Stimulated activated naive CD4-positive, alpha-beta T cell treated with Interleukin-2 at 50 U/mL for 16 hours (primary cell): ENCODE results near the gene APELA.
"Not testable (repeated sequence)": the region's sequence is repeated elsewhere in the genome, so short reads cannot be mapped to it uniquely, and the experiment has no call there.

ENCODE experiments used
- DNase-seq: peaks from one replicate; lab custom pipeline; 2025; lab: John Stamatoyannopoulos, UW

APELA gene

DNA sequence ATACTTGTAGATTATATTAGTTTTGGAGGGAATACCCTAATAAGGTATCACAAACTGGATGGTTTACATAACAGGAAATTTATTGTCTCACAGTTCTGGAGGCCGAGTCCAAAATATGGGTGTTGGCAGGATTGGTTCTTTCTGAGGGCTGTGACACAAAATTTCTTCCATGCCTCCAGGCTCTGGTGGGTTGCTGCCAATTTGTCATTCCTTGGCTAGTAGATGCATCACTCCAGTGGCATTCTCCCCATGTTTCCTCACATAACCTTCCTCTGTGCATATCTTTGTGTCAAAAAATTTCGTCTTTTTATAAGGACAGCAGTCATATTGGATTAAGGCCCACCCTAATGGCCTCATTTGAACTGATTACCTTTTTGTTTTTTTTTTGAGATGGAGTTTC lies 49.3 kb downstream of the APELA start:
- no peak for DNase-seq

DNA sequence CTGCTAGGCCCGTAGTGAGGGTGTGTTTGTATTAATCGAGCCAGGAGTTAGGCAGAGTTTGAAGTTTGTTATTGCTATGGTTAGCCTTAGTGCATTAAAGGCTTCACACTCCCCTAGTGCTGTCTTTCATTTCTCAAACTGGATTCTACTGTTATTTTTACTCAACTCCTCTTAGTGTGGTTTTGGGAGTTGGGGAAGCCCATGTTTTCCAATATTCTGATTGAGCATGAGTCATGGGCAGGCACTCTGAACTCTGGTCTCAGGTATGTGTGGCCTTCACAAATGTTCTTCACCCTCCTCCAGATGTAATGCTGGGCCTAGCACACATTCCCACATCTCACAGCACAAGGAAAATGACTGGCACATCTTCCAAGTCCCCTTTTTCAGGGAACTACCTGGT lies 50.1 kb downstream of the APELA start:
- not testable (repeated sequence) for DNase-seq

DNA sequence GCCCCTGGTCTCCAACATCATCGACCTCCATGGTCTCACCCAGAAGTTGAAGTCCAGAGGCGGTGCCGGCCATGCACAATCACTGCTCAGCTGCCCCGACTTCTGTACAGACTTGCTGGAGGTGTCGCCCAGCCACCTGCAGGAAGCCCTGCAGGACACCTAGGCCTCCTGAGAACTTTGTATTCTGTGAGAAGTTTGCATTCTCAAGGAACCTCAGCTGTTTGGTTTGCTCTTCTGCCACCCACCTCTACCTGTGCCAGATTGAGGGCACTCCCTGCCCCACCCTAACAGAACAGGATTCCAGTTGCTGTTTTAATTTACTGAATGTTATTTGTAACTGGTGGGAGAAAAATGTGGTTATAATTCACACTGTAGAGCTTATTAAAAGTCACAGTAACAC lies 53.7 kb downstream of the APELA start:
- no peak for DNase-seq

DNA sequence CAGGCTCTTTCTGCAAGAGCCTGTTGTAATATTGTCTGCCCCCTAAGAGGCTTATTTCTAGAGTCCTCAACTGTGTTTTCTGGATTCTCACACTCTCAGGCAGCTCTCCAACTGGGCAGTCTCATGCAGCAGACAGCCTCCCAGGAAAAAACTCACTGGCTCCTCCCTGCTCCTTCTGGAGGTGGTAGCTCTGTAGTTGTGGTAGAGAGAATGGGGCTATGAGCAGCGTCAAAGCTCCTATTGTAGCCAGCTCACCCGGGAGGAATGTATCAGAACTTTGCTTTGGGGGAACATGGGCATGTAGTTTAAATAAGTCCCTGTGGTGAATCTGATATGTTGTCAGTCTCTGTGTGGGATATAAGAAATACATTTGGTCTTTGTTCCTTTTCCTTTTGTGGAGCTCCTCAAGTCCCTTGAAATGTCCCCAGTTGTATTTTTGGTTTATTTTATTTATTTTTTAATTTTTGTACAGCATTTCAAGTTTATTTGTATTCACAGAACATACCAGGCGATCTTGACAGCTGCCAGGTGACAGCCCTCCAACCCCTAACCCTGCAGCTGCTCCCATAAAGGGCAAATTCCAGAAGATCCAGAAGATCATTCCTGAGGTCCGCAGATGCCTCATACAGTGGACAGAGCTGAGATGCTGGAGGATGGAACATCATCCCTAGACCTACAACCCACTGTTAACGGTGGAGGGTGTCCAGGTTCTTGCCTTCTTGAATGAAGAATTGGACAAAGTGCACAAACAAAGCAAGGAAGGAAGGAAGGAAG lies 54.8 kb downstream of the APELA start:
- no peak for DNase-seq

DNA sequence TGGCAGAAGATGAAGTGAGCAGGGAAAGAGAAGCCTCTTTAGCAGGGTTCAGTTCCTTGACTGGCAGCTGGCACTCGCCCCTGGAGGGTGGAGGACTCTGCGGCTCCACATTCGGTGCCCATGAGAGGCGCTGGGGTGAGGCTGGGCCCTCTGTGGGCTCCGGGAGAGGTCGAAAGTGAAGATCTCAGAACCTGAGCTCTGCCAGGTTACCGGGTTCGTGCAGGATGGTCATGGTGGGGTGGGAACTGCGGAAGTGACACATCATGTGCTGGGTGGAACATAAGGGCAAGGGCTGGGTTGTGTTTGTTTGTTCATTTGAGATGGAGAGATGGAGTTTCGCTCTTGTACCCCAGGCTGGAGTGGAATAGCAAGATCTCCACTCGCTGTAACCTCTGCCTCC lies 56.3 kb downstream of the APELA start:
- no peak for DNase-seq

DNA sequence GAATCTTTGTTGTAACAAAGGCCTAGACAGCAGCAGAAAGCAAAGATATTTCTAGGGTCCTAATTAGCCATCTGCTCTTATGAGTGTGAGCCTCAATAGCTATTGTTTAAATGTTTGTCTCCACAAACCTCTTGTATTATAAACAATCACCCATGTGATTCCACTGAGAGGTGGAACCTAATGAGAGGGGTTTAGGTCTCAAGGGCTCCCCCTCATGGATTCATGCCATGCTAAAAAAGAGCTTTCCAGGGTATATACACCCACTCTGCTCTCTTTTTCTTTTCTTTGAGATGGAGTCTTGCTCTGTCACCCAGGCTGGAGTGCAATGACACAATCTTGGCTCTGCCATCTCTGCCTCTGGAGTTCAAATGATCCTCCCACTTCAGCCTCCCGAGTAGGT lies 58.4 kb downstream of the APELA start:
- DNase-seq = no peak

DNA sequence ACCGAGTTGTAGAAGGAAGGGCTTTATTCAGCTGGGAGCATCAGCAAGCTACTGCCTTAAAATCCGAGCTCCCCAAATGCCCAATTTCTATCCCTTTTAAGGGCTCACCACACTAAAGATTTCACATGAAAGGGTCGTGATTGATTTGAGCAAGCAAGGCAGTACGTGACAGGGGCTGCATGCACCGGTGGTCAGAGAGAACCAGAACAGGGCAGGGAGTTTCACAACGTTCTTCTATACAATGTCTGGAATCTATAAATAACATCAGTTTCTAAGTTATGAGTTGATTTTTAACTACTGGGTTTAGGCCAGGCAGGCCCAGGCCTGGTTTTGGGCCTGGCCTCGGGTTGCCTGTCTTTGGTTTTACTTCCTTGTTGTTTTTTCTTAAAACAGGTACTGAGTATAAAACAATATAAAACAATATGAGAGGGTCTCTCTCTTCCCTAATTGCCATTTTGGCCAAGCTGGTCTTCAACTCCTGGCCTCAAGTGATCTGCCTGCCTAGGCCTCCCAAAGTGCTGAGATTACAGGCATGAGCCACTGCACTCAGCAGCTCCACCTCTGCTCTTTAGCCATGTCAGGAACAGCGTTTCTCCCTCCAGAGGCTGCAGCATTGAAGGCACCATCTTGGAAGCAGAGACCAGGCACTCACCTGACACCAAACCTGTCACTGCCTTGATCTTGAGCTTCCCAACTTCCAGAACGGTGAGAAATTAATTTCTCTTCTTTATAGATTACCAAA lies 59.1 kb downstream of the APELA start:
- not testable (repeated sequence) for DNase-seq

DNA sequence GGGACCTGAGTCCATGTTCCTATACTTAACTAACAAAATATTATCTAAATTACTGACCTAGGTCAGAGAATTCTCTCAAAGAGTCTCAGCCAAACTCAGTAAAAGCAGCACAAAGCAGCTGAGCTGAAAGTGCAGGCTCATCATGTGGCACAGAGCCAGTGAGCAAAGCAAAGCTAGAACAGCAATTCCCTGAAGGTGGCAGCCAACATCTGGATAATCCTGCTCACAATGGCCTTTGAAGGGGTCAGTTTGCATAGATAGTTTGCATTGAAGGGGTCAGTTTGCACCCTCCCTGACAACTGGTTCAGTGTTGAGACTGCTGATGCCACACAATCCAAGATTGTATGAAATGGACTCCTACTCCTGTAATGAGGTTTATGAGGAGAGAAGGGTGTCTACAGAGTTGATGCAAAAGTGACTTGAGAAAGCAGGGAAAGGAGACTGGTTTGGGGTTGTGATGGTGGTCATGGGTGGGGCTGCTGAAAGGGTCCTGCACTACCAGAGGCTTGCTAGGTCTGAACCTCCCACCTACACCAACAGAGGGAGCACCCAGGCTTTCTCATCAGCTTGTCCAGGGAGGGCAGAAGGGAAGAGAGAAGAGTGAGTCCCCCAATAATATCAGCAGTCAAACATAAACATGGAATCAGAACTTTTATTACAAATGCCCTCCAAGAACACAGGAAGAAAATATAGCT lies 60.7 kb downstream of the APELA start:
- DNase-seq = no peak

DNA sequence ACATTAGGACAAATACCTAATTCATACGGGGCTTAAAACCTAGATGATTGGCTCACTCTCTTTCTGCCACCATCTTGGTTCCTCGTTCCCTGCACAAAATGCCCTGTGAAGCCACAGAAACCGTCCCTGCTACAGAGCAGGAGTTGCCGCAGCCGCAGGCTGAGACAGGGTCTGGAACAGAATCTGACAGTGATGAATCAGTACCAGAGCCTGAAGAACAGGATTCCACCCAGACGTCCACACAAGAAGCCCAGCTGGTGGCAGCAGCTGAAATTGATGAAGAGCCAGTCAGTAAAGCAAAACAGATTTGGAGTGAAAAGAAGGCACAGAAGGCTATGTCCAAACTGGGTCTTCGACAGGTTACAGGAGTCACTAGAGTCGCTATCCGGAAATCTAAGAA lies 66.2 kb downstream of the APELA start:
- no peak for DNase-seq

DNA sequence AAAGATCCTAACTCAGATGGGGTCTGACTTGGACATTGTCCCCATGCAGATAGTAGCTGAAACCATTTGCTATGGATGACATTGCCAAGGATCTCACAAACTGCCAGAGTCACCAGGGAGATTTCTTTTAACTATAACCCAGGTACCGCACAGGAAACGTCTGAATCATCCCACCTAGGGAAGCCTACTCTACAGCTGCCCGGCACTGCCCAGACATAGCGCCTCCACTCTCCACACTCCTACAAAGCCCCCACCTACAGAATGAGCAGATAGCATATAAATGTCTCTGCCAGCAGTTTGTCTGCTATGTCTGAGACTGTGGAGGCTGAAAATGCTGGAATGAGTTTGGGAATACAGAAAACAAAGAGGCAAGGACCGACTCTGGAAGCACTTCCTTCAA lies 68.2 kb downstream of the APELA start:
- no peak for DNase-seq

DNA sequence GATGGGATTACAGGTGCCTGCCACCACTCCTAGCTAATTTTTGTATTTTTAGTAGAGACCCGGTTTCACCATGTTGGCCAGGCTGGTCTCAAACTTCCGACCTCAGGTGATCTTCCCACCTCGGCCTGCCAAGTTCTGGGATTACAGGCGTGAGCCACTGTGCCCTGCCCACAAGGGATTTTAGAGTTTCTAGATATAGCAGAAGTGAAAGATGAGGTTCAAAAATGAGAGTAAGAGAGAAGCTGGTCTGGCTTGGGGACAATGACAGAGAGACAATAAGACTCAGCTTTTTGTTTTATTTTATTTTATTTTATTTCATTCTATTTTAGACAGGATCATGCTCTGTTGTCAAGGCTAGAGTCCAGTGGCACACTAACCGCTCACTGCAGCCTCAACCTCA lies 69.8 kb downstream of the APELA start:
- no peak for DNase-seq
